Mammary epithelial cell (primary cell): Measurements from ENCODE around the gene AK4.

Experiments used
- EZH2 ChIP-seq: IDR thresholded peaks from 2 replicates; pipeline ENCODE4 v1.6.1; 2012; ENCODE audit warnings: low read length, inconsistent platforms, borderline replicate concordance
- TF ChIP-seq, protein P1 (sequence below), 2 donors: IDR thresholded peaks in 1 of 2; conservative IDR thresholded peaks in 1 of 2; 2 replicates each; pipeline ENCODE4 v1.5.1; 2011 to 2012; ENCODE audit warnings: inconsistent platforms in 2 of 2, low read length in 2 of 2, mild to moderate bottlenecking in 2 of 2, control low read depth in 1 of 2, low read depth in 1 of 2; ENCODE audit not compliant: insufficient read depth in 1 of 2; ENCODE audit errors: extremely low read depth in 1 of 2

DNA sequence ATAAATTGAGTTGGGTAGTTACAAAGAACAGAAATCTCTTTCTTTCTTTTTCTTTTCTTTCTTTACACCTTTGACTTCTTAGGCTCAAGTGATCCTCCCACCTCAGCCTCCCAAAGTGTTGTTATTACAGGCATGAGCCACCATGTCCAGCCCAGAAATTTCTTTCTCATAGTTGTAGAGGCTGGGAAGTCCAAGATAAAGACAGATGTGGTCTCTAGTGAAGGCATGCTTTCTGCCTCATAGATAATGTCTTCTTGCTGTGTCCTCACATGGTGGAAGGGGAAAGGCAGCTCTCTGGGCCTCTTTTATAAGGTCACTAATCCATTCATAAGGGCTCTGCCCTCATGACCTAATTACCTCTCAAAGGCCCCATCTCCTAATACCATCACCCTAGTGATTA lies 97.3 kb downstream of the AK4 start:
- TF ChIP-seq, protein P1, sequence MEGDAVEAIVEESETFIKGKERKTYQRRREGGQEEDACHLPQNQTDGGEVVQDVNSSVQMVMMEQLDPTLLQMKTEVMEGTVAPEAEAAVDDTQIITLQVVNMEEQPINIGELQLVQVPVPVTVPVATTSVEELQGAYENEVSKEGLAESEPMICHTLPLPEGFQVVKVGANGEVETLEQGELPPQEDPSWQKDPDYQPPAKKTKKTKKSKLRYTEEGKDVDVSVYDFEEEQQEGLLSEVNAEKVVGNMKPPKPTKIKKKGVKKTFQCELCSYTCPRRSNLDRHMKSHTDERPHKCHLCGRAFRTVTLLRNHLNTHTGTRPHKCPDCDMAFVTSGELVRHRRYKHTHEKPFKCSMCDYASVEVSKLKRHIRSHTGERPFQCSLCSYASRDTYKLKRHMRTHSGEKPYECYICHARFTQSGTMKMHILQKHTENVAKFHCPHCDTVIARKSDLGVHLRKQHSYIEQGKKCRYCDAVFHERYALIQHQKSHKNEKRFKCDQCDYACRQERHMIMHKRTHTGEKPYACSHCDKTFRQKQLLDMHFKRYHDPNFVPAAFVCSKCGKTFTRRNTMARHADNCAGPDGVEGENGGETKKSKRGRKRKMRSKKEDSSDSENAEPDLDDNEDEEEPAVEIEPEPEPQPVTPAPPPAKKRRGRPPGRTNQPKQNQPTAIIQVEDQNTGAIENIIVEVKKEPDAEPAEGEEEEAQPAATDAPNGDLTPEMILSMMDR (conservative IDR thresholded peaks at IDR 0.05 in 1 of 2, IDR thresholded peaks at IDR 0.05 in 1 of 2; ENCODE audit: extremely low read depth in 1 of 2, insufficient read depth in 1 of 2, low read depth in 1 of 2, low read length in 2 of 2): no peak
- no peak for TF ChIP-seq EZH2
